HG03442 (cell line): Measurements from ENCODE around the gene UTS2.

ENCODE experiments used
- ATAC-seq: cut with Tn5 transposase; IDR thresholded peaks from one replicate; pipeline ENCODE4 v1.9.1; 2021; ENCODE audit warnings: mild to moderate bottlenecking, moderate library complexity; ENCODE audit not compliant: unreplicated experiment

The UTS2 gene, protein sequence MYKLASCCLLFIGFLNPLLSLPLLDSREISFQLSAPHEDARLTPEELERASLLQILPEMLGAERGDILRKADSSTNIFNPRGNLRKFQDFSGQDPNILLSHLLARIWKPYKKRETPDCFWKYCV

DNA sequence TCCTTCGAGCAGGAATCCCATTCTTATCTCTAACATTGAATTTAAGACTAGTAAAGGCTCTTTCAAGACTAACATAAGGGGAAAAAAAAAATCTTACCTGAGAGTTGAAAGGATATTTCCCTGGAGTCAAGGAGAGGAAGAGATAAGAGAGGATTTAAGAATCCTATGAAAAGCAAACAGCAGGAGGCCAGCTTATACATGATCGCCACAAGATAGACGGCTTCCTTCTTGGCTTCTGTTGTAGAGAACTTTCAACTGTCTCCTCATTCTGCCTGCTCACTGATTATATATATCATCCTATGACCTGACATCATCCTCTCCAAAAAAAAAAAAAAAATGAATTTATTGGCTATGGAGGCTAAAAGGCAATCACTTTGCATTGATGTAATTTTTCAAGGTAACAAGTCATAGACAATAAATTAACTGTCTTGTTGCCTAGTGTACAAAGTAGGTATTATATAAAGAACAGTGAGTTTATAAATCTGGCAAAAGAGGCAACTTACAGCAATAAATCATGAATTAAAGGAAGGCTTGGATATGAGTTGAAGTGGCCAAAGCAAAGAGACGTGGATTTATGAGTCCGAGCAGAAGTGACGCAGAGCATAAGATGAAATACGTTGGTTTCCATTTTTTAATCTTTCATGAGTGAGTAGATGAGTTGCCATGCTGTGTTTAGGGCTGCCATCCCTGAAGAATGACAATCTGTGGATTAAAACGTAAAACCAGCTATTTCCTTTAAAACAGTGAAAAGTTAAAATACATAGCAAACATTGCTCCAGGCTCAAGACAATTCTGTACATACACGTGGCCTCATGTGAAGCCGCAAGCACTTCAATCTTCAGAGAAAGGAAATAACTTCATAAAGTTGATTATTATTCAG, at the start of gene UTS2:
Gene UTS2 (minus strand): TSS at position 262 of the 880 bp plus-strand sequence. CDS start 62 bp downstream, at position 200.
- no peak for ATAC-seq

DNA sequence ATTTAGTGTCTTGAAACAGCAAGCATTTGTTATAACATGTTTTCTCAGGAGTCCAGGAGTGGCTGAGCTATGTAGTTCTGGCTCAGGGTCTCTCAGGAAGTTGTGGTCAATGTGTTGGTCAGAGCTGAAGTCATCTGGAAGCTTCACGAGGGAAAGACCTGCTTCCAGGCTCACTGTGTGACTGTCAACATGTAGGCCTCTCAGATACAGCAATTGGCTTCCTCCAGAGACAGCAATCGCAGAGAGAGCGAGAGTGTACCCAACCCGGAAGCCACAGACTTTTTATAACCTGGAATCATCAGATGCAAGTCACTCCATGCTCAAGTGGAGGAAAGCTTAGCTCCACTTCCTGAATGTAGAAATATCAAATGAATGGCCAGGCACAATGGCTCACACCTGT, 46.9 kb upstream of the UTS2 start:
- no peak for ATAC-seq

DNA sequence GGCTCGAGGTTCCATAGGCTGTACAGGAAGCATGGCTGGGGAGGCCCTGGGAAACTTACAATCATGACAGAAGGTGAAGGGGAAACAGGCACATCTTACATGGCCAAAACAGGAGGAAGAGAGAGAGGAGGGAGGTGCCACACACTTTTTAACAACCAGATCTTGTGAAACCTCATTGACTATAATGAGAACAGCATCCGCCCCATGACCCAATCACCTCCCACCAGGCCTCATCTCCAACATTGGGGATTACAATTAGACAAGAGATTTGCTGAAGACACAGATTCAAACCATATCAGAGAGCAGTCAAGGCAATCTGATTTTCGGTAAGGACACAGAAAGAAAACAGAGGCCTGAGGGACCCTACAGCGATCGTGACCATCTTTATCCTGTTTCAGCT, 46.1 kb upstream of the UTS2 start:
- no peak for ATAC-seq

DNA sequence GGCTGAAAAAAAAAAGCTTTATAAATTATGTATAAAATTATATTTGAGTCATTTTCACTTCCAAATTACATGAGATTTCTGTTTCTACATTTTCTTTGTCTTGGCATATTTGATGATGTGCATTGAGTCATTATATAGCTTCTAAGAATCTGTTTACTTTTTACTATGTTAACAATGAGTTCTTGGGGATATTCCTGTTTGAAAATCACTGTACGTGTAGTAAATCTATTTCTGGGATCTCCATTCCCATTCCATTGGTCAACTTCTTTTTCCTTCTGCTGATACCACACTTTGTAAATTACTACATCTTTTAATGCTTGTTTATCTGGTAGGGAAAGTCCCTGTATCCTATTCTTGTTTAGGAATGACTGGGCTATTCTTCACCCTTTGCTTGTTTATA, 44.1 kb upstream of the UTS2 start:
- ATAC-seq: no peak

DNA sequence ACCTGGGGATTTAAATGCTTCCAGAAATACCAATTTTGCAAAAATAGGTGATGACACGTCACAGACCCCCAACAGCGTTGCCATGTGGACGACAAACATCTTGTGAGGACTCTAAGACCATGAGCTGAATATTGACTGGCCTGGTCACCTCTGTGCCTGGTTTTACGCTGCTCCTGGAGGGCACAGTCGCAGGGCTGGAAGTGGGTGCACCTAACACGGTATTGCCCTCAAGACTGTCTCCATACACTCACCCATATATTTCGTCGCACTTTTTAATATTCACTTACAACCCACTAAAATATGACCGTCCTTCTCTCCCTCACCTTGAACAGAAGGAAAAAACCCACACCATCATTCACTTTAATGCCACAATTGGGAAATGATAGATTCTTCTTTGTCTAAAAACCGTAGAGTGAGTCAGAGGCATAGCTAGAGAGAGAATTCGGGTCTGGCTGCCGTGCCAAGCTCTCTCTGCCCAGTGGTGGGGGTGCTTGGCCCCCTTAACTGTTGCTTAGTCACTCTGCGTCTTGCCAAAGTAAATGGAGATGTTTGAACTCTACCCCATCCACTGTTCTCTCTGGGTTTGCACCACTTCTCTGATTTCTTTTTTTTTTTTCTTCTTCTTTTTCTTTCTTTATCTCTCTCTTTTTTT, 40.8 kb upstream of the UTS2 start:
- no peak for ATAC-seq

DNA sequence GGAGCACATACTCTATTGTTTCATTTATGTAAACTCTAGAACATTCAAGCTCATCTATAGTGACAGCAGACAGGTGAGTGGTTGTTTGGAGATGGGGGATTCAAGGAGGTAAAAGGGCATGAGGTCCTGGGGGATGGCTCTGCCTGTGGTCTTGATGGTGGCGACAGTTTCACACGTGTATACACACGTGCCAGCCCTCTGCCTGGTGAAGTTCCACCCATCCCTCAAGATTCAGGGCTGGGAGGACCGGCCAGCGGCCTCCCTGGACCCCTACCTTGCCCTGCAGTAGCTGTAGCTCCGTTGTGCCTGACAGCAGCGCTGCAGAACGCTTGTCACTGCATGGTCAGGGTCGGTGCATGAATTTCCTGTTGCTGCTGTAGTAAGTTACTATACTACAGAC, 38.9 kb upstream of the UTS2 start:
- no peak for ATAC-seq

DNA sequence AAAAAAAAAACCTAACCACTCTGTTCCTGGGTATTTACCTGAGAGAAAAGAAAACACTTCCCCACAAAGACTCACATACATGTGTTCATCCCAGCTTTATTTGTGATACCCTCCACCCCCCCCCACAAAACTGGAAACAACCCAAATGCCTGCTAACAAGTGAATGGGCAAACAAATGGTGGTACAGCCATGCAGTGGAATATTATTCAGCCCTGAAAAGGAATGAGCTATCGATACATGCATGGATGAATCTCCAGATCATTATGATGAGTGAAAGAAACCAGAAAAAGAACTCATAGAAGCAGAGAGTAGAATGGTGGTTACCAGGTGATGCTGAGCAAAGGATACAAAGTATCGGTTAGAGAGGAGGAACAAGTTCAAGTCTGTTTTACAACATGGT, 38.0 kb upstream of the UTS2 start:
- ATAC-seq: no peak

DNA sequence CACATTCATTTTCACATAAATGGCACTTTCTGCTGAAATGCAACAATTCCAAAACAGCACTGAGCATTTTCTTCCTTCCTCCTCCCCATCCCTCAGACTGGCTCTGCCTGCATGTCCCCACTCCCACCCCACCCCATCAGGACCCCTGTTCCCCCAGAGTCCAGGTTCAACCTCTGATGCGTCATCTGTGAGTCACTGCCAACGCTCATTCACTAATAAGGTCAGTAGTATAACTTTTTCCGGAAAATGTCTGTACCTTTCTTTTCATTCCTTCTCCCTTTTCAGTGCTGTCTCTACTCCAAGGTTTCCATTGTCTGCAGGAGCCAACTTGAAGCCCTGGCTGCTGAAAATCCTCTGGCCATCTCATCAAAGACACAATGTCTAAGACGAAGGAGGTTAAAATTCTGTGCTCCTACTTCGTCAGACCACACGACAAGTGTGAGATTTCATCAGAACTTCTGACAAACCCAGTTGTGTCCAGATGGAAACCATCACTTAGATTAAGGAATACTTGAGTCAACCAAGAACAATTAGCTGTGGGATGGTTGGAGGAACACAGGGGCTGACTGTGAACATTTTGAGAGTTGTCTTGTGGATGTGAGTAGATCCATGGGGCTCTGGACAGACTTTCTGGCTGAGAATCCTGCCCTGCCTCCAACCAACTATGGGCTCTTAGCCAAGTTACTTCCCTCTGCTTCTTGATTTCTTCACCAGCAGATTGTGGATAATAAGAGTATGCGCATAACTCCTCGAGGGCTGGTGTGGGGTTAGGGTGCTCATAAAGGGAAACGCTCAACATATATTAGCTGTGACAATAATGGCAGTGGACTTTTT, 35.6 kb upstream of the UTS2 start:
- no peak for ATAC-seq

DNA sequence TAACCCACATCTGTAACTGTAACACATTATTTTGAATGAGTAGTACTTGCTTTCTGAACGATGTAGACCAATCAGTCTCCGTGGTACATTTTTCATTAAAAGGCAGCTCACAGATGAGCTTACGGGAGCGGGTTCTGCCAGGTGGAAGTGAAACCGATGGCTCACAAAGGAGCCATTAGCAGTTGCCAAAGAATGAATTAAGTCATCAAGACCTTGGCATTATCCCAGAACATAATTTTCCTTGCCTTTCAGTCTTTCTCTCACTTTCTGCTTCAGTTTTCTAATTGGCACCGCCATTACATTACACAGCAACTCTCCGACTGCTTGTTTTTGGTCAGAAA, 33.5 kb upstream of the UTS2 start:
- no peak for ATAC-seq

DNA sequence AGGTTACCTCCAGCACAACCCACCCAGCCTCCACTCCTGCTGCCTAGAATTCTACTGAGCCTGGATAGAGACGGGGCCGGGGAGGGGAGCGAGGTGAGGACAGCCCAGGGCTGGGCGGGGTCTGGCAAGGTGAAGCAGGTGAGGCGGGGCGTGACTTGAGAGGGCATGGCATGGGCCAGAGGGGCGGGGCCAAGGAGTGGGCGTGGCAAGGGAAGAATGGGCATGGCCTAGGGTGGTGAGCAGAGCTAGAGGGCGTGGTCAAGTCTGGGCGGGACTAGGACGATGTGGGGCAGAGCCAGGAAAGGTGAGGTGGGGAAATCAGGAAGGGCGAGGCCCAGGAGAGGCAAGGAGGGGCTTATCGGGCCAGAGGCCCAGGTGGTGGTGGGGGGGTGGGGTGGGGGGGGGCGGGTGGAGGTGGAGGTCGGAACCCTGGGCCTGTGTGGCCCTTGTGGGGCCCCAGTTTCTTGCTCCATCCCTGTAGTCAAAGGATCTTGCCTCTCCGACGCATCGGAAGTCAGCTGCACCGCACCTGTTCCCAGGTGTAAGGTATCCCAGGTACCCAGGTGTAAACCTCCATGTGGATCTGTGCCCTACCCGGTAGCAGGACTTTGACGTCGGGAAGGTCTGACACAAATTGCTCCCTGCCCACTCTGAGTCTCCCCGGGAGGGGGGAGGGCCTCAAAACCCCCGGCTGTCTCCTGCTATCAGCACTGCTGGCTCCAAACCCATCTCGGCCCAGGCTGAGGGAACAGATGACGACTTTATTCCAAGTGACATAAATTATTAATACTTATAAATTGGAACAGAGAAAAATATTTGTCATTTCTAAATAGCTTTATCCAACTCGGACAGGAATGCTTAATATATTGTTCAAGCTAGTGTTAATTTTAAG, 32.9 kb upstream of the UTS2 start:
- no peak for ATAC-seq

DNA sequence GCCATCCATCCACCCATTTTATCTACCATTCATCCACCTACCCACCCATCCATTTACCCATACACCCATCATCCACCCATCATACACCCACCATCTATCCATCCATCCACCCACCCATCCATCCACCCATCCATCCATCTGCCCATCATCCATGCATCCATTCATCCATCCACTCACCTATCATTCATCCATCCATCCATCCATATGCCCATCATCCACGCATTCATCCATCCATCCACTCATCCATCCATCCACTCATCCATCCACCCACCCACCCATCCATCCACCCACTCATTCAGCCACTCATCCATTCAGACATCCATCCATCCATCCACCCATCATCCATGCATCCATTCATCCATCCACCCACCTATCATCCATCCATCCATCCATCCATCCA, 31.9 kb upstream of the UTS2 start:
- no peak for ATAC-seq

DNA sequence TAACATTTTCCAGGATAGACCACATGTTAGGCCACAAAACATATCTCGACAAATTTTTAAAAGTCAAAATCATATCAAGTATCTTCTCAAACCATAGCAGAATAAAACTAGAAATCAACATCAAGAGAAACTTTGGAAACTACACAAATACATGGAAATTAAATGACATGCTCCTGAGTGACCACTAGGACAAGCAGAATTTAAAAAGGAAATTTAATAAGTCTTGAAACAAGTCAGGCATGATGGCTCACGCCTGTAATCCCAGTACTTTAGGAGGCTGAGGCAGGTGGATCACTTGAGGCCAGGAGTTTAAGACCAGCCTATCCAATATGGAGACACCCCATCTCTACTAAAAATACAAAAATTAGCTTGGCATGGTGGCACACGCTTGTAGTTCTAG, 26.4 kb upstream of the UTS2 start:
- ATAC-seq: no peak

DNA sequence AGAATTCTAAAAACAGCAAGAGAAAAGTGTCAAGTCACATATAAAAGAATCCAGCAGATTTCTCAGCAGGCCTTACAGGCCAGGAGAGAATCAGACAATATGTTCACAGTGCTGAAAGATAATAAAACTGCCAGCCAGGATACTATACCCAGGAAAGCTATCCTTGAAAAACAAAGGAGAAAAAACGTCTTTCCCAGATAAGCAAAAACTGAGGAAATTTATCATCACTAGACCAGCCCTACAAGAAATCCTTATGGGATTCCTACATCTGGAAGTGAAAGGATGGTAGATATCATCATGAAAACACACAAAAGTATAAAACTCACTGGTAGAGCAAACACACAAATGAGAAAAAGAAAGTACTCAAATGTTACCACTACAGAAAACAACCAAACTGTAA, 25.2 kb upstream of the UTS2 start:
- no peak for ATAC-seq

DNA sequence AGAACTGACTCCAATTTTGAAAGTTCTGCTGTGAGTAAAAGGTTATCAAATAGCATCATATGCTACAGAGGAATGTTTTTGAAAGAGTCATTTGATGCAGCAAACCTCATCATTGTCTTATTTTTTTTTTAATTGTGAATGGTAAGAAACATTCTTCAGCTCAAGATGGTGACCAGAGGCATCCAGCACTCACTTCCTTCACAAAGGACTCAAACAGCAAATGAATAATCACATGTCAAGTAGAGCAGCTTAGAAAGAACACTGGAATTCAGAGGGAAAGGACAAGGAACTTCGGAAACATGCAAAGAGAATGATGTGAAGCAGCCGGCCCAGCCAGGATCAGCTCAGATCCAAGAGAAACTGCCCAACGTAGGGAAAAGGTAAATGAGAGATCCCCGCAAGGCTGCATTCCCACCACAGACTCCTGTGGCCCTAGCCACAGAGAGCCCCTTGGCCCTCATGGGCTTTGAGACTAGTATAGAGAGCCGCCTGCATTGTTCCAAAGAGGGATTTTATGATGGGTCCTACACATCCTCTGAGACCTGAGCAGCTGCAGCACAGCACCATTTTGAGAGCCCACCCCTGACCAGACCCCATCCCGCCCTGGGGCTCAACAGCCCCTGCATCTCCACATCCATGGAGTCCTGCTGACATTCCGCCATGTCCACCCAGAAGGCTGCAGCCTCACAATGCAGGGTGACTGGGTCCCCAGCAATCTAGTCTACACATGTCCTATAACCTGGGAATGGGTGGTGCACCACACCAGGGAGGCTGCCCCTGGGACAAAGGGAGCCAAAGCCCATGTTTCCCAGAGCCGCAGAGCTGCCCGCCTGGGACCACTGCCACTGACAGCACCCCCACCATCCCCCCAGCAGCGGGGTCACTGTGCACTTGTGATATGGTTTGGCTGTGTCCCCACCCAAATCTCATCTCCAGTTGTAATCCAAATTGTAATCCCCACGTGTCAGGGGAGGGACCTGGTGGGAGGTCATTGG, 21.2 kb upstream of the UTS2 start:
- no peak for ATAC-seq

DNA sequence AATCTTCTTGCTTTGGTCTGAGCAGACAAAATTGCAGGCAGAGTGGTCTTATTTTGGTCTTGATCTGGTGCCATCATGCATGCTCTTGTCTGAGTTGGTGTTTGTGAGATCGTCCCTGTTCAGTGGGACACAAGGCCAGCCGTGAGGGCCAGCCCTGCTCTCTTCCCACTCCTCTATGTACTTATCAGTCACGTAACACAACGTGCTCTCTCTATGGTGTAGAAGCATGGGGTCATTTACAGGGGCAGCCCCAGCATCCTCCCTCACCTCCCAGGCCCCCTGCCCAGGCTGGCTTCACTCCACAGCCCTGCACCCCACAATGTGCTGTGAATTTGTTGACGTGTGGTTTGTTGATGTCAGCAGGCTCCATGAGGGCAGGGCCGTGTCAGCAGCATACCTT, 18.3 kb upstream of the UTS2 start:
- no peak for ATAC-seq

DNA sequence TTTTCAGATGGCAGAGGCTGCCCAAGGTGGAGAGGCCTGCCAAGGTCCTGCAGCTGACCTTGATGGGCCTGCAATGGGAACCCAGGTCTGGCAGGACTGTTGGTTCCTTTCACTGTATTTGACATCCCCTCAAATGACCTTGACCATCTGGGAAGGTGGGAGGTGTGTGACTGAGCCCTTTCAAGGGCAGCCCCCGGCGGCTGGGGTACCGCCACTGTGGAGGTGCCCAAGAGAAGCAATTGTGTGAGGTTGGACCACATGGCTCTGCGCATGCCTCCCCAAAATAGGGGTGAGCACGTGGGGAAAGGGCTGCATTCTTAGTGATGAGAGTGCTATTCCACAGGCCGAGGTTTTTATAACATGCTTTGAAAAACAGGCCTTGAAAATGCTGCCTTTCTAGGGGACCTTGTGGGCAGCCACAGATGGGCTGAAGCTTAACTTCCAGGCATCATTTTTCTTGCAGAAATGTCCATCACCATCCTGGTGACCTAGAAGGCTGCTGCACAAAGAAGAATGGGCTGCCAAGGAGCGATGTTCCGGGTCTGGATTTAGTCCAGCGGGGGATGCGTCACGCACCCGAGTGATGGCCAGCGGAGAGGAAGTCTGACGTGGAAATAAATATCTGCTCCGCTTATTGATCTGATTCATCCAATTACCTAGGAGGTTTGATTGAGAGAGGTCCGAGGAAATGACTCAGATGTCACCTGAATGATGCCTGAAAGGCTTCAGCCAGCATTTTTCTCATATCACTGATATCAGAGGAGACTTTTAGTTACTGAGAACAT, 16.5 kb upstream of the UTS2 start:
- ATAC-seq: no peak

DNA sequence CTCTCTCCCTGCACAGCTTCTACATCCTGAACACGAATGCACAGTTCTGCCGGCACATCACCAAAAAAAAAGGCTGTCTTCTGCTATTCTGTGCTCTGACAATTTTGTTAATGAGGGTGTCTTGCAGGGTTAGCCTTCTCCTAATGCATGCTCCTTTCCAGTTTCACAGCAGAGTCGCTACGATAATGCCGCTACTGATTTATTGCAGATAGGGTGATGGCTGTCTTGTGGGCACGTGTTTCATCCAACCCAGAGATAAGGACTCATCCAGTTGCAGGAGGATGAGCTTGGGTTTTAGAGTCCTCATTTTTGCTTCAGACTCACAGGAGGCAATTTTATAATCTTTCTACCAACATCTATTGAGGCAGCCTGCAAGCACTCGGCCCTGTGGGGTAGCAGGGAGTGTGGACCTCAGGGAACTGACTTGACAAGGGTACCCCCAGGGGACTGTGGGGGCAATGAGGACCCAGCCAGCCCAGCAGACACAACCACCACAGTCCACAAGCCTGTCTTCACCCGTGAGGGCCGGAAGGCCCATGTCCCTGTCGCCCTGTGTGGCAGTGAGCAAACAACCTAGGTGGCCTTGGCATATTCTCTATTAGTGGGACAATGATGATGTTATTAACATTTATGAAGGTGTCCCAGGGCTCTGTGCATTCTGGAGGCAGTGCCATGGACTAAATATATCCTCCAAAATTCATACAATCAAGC, 15.4 kb upstream of the UTS2 start:
- ATAC-seq: no peak

DNA sequence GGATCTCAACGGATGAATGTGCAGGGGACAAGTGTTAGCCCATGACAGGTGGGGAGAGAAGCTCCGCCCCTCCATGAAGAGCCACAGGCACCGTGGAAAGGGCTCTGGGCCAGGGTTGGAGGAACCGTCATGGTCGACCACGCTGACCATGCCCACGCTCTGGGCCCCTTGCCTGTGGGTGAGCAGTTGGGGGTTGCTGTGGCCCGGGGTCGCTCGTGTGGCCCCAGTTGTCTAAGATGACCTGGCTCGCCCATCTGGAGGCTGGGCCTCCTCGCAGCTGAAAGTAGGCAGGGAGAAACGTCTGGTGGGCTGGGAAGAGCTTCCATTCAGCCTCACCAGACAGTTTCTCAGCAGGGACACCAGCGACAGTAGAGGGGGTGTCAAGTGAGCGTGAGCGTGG, 13.1 kb upstream of the UTS2 start:
- ATAC-seq: no peak
